Kasumi-1 (cell line): Measurements from ENCODE around the gene ZNF3.

Experiments used
- DNase-seq, 2 experiments: peaks; one replicate each; lab custom pipeline; 2025; lab: John Stamatoyannopoulos, UW

ZNF3 gene

GRCh38 chr7:100088621-100089457 lies 7.3 kb upstream of the ZNF3 start, which contains the start of gene COPS6:
Gene COPS6 (plus strand): TSS chr7:100088969. CDS start chr7:100088991, 22 bp downstream.
- peak; percentile 36 to 54 for DNase-seq

- no peak for DNase-seq
These were observed 6.6 kb upstream of the ZNF3 start for GRCh38 chr7:100088095-100088620.

GRCh38 chr7:100087055-100087750 lies 5.7 kb upstream of the ZNF3 start:
- no peak for DNase-seq

GRCh38 chr7:100085515-100085914 lies 4.0 kb upstream of the ZNF3 start:
- no peak for DNase-seq

GRCh38 chr7:100082978-100083377 lies 1.5 kb upstream of the ZNF3 start:
- DNase-seq: no peak

GRCh38 chr7:100080907-100081534 lies 502 bp downstream of the ZNF3 start:
- no peak for DNase-seq

GRCh38 chr7:100079024-100079560 lies 2.4 kb downstream of the ZNF3 start:
- DNase-seq: no peak

- no peak for DNase-seq
These were observed 4.3 kb downstream of the ZNF3 start for GRCh38 chr7:100077205-100077604.

GRCh38 chr7:100075418-100075817 lies 6.1 kb downstream of the ZNF3 start:
- no peak for DNase-seq

GRCh38 chr7:100074841-100075240 lies 6.7 kb downstream of the ZNF3 start:
- no peak for DNase-seq

GRCh38 chr7:100072462-100072861 lies 9.1 kb downstream of the ZNF3 start:
- DNase-seq: no peak

- DNase-seq: no peak
These were observed 10.4 kb downstream of the ZNF3 start for GRCh38 chr7:100071018-100071723.

- no peak for DNase-seq
These were observed 11.5 kb downstream of the ZNF3 start for GRCh38 chr7:100069991-100070390.

GRCh38 chr7:100066953-100067352 lies 14.6 kb downstream of the ZNF3 start:
- DNase-seq: no peak

- no peak for DNase-seq
These were observed 15.9 kb downstream of the ZNF3 start for GRCh38 chr7:100065452-100066186.

- no peak for DNase-seq
These were observed 17.4 kb downstream of the ZNF3 start for GRCh38 chr7:100064162-100064561.

GRCh38 chr7:100063376-100063775 lies 18.1 kb downstream of the ZNF3 start:
- DNase-seq: no peak

- DNase-seq: no peak
These were observed 19.9 kb downstream of the ZNF3 start for GRCh38 chr7:100061518-100062193.

GRCh38 chr7:100059251-100059739 lies 22.2 kb downstream of the ZNF3 start:
- no peak for DNase-seq

- no peak for DNase-seq
These were observed 24.5 kb downstream of the ZNF3 start for GRCh38 chr7:100057006-100057405.
